Renal pelvis (tissue), 4 donors: Measurements from ENCODE around the gene C1orf21. TPM values are rescaled to one million over a fixed set of nuclear protein-coding genes. Genes with fewer than 3 reads are reported as not detected.
A peak's percentile ranks its signal among the peaks of the same experiment; 100 is the strongest.
"Not testable (repeated sequence)": the region's sequence is repeated elsewhere in the genome, so short reads cannot be mapped to it uniquely, and the experiment has no call there.

Experiments
- DNase-seq: peaks from one replicate; pipeline ENCODE4 v3.0.0-alpha.2; 2013
- polyA plus RNA-seq, 3 donors: library from polyadenylated mRNA; unstranded; fragments of 120-200 nt; gene quantifications; one replicate each; pipeline ENCODE4 v1.2.1, GENCODE V29; 2013; ENCODE audit not compliant: insufficient read length in 3 of 3

Gene C1orf21
- polyA plus RNA-seq, 3 donors, result 28.2 to 31.9 (median 29.2) TPM

GRCh38 chr1:184596950-184597645 is 210.3 kb downstream of the C1orf21 start:
- no peak for DNase-seq

DNA sequence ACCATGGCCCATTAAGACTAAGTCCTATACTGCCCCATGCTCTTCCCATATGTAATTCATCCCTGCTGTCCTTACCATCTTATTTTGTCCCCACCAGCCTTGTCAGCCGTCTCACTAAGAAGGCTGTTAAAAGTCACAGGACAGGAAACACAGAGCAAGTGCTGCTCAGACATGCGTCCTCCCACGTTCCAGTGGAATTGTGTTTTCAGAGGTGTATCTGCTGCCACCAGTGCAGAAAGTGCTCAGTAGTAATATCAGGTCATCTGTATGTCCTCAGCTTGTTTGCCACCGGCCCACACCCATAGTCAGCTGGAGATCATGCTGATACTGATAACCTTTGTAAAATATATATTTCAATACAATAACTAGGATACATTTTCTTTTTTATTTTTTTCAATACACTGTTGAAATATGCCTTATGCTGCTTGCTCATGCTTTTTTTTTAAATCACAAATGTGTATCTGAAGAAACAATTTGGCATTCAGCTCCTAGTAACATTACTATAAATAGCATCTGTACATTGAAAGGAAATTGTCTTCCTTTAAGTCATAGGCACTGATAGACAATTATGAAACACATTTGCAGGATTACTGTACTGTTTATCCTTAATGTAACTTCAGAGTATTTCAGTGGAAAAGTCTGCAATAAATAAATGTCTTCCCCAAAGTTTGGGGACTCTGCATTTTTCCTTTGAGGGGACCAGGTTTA is 211.0 kb downstream of the C1orf21 start:
- DNase-seq, result no peak

GRCh38 chr1:184598403-184599193 is 211.8 kb downstream of the C1orf21 start:
- DNase-seq, result no peak

- no peak for DNase-seq
Measured at GRCh38 chr1:184604152-184604900, 217.5 kb downstream of the C1orf21 start.

DNA sequence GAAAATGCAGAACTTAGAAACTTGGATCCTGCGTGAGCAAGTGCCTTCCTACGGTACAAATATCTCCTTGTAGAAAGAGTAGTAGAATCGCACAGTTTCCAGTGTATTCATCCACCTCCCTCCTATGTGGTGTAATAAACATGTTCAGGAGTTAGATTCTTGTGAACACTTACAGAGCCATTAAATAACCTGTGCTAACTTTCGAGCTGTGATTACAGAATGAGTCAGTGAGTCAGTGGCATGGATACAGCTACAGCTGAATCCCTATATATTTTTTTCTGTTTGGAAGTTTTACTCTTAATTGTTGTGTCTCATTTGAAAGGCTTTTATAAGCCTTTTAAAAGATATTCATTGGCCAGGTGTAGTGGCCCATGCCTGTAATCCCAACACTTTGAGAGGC is 219.1 kb downstream of the C1orf21 start:
- no peak for DNase-seq

DNA sequence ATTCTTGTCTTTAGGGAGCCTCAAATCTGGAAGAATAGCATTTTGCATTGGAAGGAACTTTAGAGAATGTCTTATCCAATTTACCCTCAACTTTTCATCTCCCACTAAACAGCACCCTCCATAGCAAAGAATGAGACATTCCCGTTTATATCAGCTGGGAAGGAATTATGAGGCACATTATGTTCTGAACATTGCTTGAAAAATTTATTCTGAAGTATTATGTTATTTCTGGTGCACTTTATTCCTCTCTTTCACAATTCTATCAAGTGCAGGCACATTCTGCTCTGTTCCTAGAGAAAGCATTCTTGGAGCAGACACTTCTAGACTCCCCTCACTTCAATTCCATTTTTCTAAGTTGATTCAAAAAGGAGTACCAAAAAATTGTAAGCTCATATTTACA is 220.0 kb downstream of the C1orf21 start:
- no peak for DNase-seq

DNA sequence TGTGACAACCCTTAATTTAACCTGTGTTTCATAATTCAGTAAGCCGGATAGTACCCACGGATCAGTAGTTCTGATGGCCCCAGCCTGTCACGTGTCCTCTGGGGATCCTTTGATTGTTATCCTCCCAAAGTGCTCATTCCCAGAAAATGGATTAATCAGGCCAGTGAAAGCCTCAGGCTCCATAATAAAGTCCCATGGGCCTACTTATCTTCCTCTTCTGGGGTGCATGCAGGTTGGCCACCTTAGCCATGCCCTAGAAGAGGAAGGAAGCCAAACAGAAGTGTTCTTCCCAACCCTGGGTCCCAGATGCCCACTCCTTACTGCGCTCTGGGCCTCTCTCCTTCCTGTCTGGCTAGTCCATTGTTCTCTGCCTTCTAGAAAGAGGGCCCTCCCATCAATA is 221.8 kb downstream of the C1orf21 start:
- no peak for DNase-seq

DNA sequence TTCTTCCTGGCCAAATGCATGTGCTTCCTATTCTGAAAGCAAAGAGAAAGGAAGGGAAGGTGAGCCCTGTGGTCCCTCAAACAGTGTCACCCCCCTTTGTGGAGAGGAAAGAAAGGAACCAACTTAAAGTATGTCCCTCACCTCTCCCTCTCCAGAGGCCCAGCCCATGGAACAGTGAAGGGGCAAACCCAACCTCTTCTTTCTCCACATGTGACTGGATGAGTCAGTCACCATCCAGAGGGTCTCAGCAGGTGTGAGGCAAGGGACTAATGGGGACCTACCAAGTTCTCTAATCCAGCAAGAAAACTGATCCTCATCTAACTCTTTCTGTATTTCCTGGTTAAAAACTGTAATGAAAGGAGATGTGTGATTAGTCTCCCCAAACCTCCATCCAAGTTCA is 222.2 kb downstream of the C1orf21 start:
- no peak for DNase-seq

DNA sequence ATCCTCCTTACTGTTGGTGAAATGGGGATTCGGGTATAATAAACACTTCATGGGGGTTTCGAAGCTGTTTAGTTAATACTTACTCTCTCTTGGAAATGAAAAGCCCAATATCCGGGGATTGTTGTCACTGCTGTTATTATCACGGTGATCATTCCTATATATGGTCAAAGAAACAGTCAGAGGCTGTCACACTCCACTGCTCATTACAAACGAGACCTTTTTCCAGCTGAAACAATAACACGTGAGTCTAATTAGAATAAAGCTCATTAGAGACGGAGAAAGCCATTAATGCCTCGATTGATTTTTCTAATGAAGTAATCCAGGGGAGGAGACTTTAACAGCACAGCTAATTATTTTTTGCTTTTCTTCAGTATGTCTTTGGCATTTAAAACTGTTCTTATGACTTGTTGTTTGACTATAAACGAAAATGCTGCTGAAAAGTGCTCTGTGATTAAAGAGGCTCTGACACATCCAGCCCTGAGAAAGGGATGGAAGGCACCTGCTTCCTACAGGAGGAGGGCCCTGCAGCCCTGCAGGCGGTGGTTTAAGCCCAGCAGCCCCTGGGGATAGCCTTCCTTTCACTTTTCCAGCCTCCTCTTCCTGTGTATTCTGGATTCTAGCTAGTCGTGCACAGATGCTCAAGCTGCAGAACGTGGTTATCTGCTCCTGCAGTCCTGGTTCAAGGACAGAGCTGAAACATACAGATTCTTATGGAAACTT is 224.2 kb downstream of the C1orf21 start:
- DNase-seq, result peak; percentile 52

DNA sequence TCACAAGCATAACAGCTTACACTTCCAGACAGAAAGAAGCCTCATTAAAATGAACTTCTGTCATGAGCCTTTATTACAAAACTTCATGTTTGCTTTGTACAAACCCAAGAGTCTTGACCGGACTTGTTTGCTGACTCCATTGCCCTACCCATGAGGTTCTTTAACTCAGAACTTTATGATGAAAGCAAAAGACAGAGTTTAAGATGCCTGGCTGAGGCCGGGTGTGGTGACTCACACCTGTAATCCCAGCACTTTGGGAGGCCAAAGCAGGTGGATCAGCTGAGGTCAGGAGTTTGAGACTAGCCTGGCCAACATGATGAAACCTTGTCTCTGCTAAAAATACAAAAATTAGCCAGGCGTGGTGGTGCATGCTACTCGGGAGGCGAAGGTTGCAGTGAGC is 225.4 kb downstream of the C1orf21 start:
- not testable (repeated sequence) for DNase-seq

DNA sequence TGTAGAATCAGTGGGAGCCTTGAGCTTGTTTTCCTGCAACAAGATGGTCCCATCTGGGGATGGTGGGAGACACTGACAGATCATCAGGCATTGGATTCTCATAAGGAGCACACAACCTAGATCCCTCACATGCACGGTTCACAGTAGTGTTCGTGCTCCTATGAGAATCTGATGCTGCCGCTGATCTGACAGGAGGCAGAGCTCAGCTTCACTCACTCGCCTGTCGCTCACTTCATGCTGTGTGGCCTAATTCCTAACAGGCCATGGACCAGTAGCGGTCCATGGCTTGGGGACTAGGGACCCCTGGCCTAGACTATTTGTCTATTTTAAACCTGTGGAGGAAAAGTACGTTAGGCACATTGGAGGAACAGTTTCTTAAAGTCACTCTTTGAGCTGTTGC is 227.8 kb downstream of the C1orf21 start:
- DNase-seq, result no peak

GRCh38 chr1:184615301-184615700 is 228.5 kb downstream of the C1orf21 start:
- no peak for DNase-seq

- DNase-seq, result no peak
Measured at GRCh38 chr1:184616504-184616903, 229.7 kb downstream of the C1orf21 start.

DNA sequence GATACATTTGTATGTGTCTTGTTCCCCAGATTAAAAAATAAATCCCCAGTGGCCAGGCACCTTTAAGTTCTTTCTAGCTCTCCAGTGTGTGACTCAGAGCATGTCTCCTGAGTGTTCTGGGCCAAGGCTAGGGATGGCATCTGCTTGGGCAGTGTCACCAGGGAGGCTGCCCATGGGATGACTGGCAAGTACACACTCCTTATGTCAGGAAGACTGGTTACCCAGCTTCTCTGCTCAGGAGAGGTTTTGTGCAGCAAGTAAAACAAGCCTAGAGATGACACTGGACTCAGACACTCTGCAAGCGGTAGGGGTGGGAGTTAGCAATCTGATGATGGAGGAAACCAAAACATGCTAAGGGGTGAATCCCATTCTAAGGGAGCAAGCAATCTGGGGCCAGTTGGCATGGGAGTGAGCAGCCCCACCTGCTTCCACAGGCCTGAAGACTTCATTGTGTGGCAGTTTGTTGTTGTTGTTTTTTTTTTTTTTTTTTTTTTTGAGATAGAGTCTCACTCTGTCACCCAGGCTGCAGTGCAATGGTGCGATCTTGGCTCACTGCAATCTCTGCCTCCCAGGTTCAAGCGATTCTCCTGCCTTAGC is 230.7 kb downstream of the C1orf21 start:
- no peak for DNase-seq

DNA sequence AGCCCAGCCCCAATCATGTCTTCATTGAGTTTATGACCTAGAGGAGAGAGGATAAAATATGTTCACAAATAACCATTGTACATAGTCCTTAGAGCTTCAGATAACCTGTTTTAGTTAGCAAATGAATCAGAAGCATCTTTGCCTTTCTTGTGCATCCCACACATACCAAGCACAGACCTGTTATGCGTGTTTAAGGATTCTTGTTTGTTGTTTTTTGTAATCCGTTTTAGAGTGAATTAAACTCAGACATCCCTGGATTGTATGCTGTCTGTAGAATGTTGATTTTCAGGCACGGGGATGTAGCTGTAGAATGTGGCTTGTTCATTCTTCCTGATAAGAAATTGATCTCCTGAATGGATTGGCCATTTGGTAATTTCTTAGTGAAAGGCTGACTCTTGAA is 232.0 kb downstream of the C1orf21 start:
- no peak for DNase-seq

GRCh38 chr1:184620469-184620868 is 233.6 kb downstream of the C1orf21 start:
- DNase-seq, result no peak

DNA sequence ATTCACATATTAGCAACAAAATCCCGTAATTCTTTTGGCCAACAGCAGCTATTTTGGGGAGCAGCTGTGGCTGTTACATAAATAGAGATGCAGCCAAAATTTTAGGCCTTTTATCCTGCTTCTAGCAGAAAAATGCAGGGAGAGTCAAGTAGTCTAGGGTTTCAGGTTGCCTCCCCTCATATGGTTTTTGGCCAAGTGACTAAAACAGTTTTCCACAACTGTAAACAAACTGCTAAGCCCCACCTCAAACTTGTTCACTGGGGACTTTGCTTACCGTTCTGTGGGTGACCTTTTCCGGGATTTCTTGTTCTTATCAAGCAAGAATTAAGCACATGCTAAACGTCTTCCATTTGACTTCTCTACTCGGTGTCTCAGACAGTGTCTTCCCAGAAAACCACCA is 234.4 kb downstream of the C1orf21 start:
- DNase-seq, result no peak

GRCh38 chr1:184622136-184622823 is 235.5 kb downstream of the C1orf21 start:
- DNase-seq, result peak; percentile 71

DNA sequence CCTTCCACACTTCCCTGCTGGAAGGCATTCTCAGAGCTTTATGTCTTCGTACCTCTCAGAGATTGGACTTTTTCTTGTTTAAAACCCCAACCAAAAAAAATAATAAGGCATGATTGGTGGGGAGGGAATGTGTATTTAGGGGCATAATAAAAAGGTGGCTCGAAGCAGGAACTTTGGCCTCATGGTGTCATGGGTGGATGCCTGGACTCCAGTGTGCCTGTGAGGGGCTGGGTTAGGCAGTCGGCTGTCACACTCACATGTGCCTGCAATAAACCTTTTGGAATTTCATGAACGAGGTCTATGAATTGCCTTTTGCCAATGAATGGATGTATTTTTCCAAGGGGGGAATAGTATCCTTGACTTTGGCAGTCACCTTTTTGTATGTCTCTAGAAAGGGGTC is 236.6 kb downstream of the C1orf21 start:
- DNase-seq, result no peak

DNA sequence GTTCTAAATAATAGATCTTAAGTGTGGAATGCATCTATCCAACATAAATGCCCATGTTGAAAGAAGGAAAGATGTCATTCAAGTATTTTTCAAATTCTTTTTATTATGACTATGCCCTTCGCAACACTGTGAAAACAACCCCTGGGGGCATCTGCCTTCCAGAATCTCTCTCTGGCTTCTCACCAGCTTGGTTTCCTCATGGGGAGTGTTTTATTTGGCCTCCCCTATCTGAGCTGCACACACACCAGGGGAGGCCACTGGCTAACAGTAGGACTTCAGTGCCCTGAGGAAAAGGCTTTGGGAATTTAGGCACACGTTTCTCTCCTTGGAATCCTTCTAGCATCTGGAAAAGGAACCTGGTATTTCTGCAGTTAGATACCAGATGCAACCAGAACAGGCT is 237.2 kb downstream of the C1orf21 start:
- no peak for DNase-seq
